ENCODE results near the gene GPC5. TPM values are rescaled to one million over a fixed set of nuclear protein-coding genes. Genes with fewer than 3 reads are reported as not detected.
A peak's percentile ranks its signal among the peaks of the same experiment; 100 is the strongest.

Gene GPC5
- total and polyA plus RNA-seq, 7 donors: 0.23 TPM; not detected in 6

- Histone ChIP-seq H3K9me3 (no peaks in the 10 kb centered on the region), H3K4me3 (no peak overlapping the region), H3K27me3 (ENCODE audit: insufficient read depth in 3 of 3, low read length in 2 of 3) (no peaks in the 10 kb centered on the region), H3K4me1 (no peaks in the 10 kb centered on the region), H3K27ac (no peak overlapping the region), H3K36me3 (ENCODE audit: insufficient read depth in 1 of 2, low read depth in 1 of 2) (no peaks in the 10 kb centered on the region)
- intact Hi-C loops (cut with DNase I): no loop called here
- DNase-seq (no peak), ATAC-seq (no peak)
- 0 to 1% (median 0%) methylated on average over 1 of the region's 1 CpG for WGBS, 3 donors
- peak; percentile 58 for TF ChIP-seq CTCF (IDR thresholded peaks at IDR 0.05)
Observed at GRCh38 chr13:92187378-92187989, 789.1 kb downstream of the GPC5 start.

GRCh38 chr13:92188574-92188973 is 790.2 kb downstream of the GPC5 start:
- DNase-seq (no peak), ATAC-seq (no peak)
- no peaks in the 10 kb centered on the region for H3K27me3 ChIP-seq (ENCODE audit: insufficient read depth in 3 of 3, low read length in 2 of 3)
- no peak overlapping the region for H3K27ac ChIP-seq
- no peaks in the 10 kb centered on the region for H3K36me3 ChIP-seq (ENCODE audit: insufficient read depth in 1 of 2, low read depth in 1 of 2)
- 83 to 91% (median 83%) methylated on average over 2 of the region's 2 CpGs for WGBS, 3 donors
- no peaks in the 10 kb centered on the region for H3K9me3 ChIP-seq
- TF ChIP-seq CTCF (IDR thresholded peaks at IDR 0.05): no peak
- H3K4me1 ChIP-seq: no peaks in the 10 kb centered on the region
- H3K4me3 ChIP-seq: no peak overlapping the region
- intact Hi-C loops (cut with DNase I): no loop called here

- Histone ChIP-seq H3K36me3 (ENCODE audit: insufficient read depth in 1 of 2, low read depth in 1 of 2) (no peaks in the 10 kb centered on the region), H3K4me3 (no peak overlapping the region), H3K27me3 (ENCODE audit: insufficient read depth in 3 of 3, low read length in 2 of 3) (no peaks in the 10 kb centered on the region), H3K9me3 (no peaks in the 10 kb centered on the region), H3K27ac (no peak overlapping the region), H3K4me1 (no peaks in the 10 kb centered on the region)
- WGBS, 3 donors: 59 to 64% (median 63%) methylated on average over 11 of the region's 11 CpGs
- no peak for ATAC-seq
- TF ChIP-seq CTCF (IDR thresholded peaks at IDR 0.05): no peak
- DNase-seq: no peak
- intact Hi-C loops (cut with DNase I): no loop called here
Observed at GRCh38 chr13:92196591-92197256, 798.3 kb downstream of the GPC5 start.

GRCh38 chr13:92197669-92198068 is 799.2 kb downstream of the GPC5 start:
- Histone ChIP-seq H3K27ac (no peak overlapping the region), H3K27me3 (ENCODE audit: insufficient read depth in 3 of 3, low read length in 2 of 3) (no peaks in the 10 kb centered on the region), H3K36me3 (ENCODE audit: insufficient read depth in 1 of 2, low read depth in 1 of 2) (no peaks in the 10 kb centered on the region), H3K9me3 (no peaks in the 10 kb centered on the region), H3K4me3 (no peak overlapping the region), H3K4me1 (no peaks in the 10 kb centered on the region)
- intact Hi-C loops (cut with DNase I): no loop called here
- ATAC-seq (no peak), DNase-seq (no peak)
- no peak for TF ChIP-seq CTCF (IDR thresholded peaks at IDR 0.05)
- 66 to 74% (median 71%) methylated on average over 4 of the region's 4 CpGs for WGBS, 3 donors
